Caco-2 (cell line): ENCODE results near the gene REX1BD. TPM values are rescaled to one million over a fixed set of nuclear protein-coding genes. Genes with fewer than 3 reads are reported as not detected.
A peak's percentile ranks its signal among the peaks of the same experiment; 100 is the strongest.

Experiments
- BruUV-seq: library from RNA; stranded (reverse); fragments of 400-500 nt; replicated peaks from 2 replicates; lab custom pipeline; 2021; lab: Mats Ljungman, UMichigan
- CTCF ChIA-PET: fragments of 300-600 bp; sonication (Branson Sonifier 250); formaldehyde crosslinking; loops from one replicate; lab custom pipeline; 2022; ENCODE audit warnings: antibody characterized with exemption; lab: Charles Lee
- POLR2A ChIA-PET: fragments of 300-600 bp; sonication (Branson Sonifier 250); formaldehyde crosslinking; loops from one replicate; lab custom pipeline; 2022; ENCODE audit warnings: antibody characterized with exemption; lab: Charles Lee
- DNase-seq, 2 experiments: peaks; one replicate each; pipeline versions ENCODE4 v3.0.0 to v3.0.0-alpha.2; 2020 to 2022
- H3K27me3 ChIP-seq: replicated peaks from 2 replicates; pipeline ENCODE4 v1.6.0; 2011; ENCODE audit warnings: low read length; ENCODE audit not compliant: control insufficient read depth, insufficient read depth
- H3K36me3 ChIP-seq: 2 replicates; pipeline ENCODE4 v1.5.1; 2011; ENCODE audit warnings: low read length; ENCODE audit not compliant: control insufficient read depth, insufficient read depth
- H3K4me1 ChIP-seq: fragments of 250-450 bp; sonication (Bioruptor Pico); 2 replicates; pipeline ENCODE4 v1.5.1; 2020; ENCODE audit warnings: mild to moderate bottlenecking
- H3K4me3 ChIP-seq: 2 replicates; pipeline ENCODE4 v1.5.1; 2011; ENCODE audit warnings: low read depth, mild to moderate bottlenecking, control low read depth, low read length
- H3K9me3 ChIP-seq: fragments of 250-450 bp; sonication (Bioruptor Pico); 2 replicates; pipeline ENCODE4 v1.5.1; 2020; ENCODE audit warnings: mild to moderate bottlenecking, moderate library complexity
- H3K27ac Mint-ChIP-seq: one replicate; pipeline ENCODE4 v1.8.0; 2022; ENCODE audit warnings: mixed read lengths; ENCODE audit not compliant: unreplicated experiment
- H3K27me3 Mint-ChIP-seq: one replicate; pipeline ENCODE4 v1.8.0; 2022; ENCODE audit warnings: mixed read lengths; ENCODE audit not compliant: insufficient read depth, unreplicated experiment
- H3K36me3 Mint-ChIP-seq: one replicate; pipeline ENCODE4 v1.8.0; 2022; ENCODE audit warnings: mild to moderate bottlenecking, mixed read lengths; ENCODE audit not compliant: insufficient read depth, unreplicated experiment
- H3K4me1 Mint-ChIP-seq: one replicate; pipeline ENCODE4 v1.8.0; 2022; ENCODE audit warnings: low read depth, mixed read lengths; ENCODE audit not compliant: unreplicated experiment
- H3K4me3 Mint-ChIP-seq: one replicate; pipeline ENCODE4 v1.8.0; 2022; ENCODE audit warnings: mild to moderate bottlenecking, moderate library complexity, mixed read lengths; ENCODE audit not compliant: unreplicated experiment
- H3K9me3 Mint-ChIP-seq: one replicate; pipeline ENCODE4 v1.8.0; 2022; ENCODE audit warnings: mixed read lengths; ENCODE audit not compliant: unreplicated experiment
- CTCF ChIP-seq, 2 experiments: fragments of 200-600 bp in 1 of 2; IDR thresholded peaks; 1 replicate in 1 of 2; 2 replicates in 1 of 2; pipeline versions ENCODE4 v1.5.1 to v1.8.0; 2011 to 2022; ENCODE audit warnings: antibody characterized with exemption in 1 of 2, control low read depth in 1 of 2, inconsistent platforms in 1 of 2, low read depth in 1 of 2, low read length in 1 of 2, mild to moderate bottlenecking in 1 of 2, moderate library complexity in 1 of 2; ENCODE audit not compliant: insufficient read depth in 1 of 2, severe bottlenecking in 1 of 2, unreplicated experiment in 1 of 2
- intact Hi-C: fragments of 100-400 bp; cut with micrococcal nuclease; formaldehyde crosslinking; loops from one replicate; pipeline ENCODE4 v1.10.0; 2022; ENCODE audit not compliant: unreplicated experiment
- total RNA-seq: library from RNA; stranded (reverse); gene quantifications from 2 replicates; pipeline ENCODE4 v1.2.3, GENCODE V29; 2022

REX1BD gene
- total RNA-seq, 1 experiment from 2014 or later = 48.3 TPM

GRCh38 chr19:18566953-18567352, 21.6 kb upstream of the REX1BD start:
- Mint-ChIP-seq H3K9me3 (no peaks in the 10 kb centered on the region), H3K36me3 (peaks cover 63% of the 10 kb centered on the region), H3K4me1 (no peaks in the 10 kb centered on the region), H3K27ac (no peak overlapping the region), H3K4me3 (no peak overlapping the region), H3K27me3 (no peaks in the 10 kb centered on the region)
- intact Hi-C loops = no loop called here
- no peak for TF ChIP-seq CTCF (IDR thresholded peaks at IDR 0.05; ENCODE audit: insufficient read depth in 1 of 2, low read depth in 1 of 2, low read length in 1 of 2, severe bottlenecking in 1 of 2, unreplicated experiment in 1 of 2)
- Histone ChIP-seq H3K36me3 (peaks cover 2% of the 10 kb centered on the region), H3K27me3 (no peaks in the 10 kb centered on the region), H3K9me3 (no peaks in the 10 kb centered on the region), H3K4me3 (no peak overlapping the region), H3K4me1 (no peaks in the 10 kb centered on the region)
- CTCF ChIA-PET = no interaction called here
- POLR2A ChIA-PET = no interaction called here
- BruUV-seq = no TSS peak
- no peak for DNase-seq

- intact Hi-C loops = no loop called here
- no peak overlapping the region for H3K4me3 ChIP-seq
- H3K27me3 ChIP-seq = no peaks in the 10 kb centered on the region
- Mint-ChIP-seq H3K4me3 (no peak overlapping the region), H3K4me1 (peaks cover 11% of the 10 kb centered on the region), H3K36me3 (peaks cover 76% of the 10 kb centered on the region), H3K27ac (no peak overlapping the region), H3K9me3 (no peaks in the 10 kb centered on the region), H3K27me3 (no peaks in the 10 kb centered on the region)
- H3K4me1 ChIP-seq = peaks cover 8% of the 10 kb centered on the region; the same call in 1 of the 2 replicates
- no TSS peak for BruUV-seq
- CTCF ChIA-PET = interaction anchor here (0.6 kb wide), 1 partner anchor 391 kb away, joined by 4 read pairs; no protein-coding TSS in a partner anchor
- no peak for TF ChIP-seq CTCF (IDR thresholded peaks at IDR 0.05; ENCODE audit: insufficient read depth in 1 of 2, low read depth in 1 of 2, low read length in 1 of 2, severe bottlenecking in 1 of 2, unreplicated experiment in 1 of 2)
- H3K36me3 ChIP-seq = peaks cover 2% of the 10 kb centered on the region
- DNase-seq = no peak
- POLR2A ChIA-PET = no interaction called here
- no peaks in the 10 kb centered on the region for H3K9me3 ChIP-seq
These were observed 20.2 kb upstream of the REX1BD start for GRCh38 chr19:18568367-18568766.

GRCh38 chr19:18571564-18572344, 16.8 kb upstream of the REX1BD start, which contains the start of gene UBA52:
TSS of gene UBA52 (plus strand) at chr19:18571857. CDS start at chr19:18573301, 1,444 bp downstream.
- no peaks in the 10 kb centered on the region for H3K9me3 ChIP-seq
- POLR2A ChIA-PET = interaction anchor here (0.6 to 2.1 kb wide), 7 partner anchors 14 to 347 kb away, joined by 3 to 10 read pairs (median 4); partner anchors contain the start of genes COPE, DDX49, KXD1 and REX1BD
- H3K4me3 Mint-ChIP-seq = peak within 1 kb of the TSS; percentile 93
- no peaks in the 10 kb centered on the region for H3K27me3 Mint-ChIP-seq
- peak within 1 kb of the TSS; percentile 98 for H3K27ac Mint-ChIP-seq
- peaks cover 11% of the 10 kb centered on the region for H3K4me1 Mint-ChIP-seq
- peak within 1 kb of the TSS; percentile 98 for H3K4me3 ChIP-seq
- DNase-seq = peak; percentile 97 to 98
- TF ChIP-seq CTCF (IDR thresholded peaks at IDR 0.05; ENCODE audit: insufficient read depth in 1 of 2, low read depth in 1 of 2, low read length in 1 of 2, severe bottlenecking in 1 of 2, unreplicated experiment in 1 of 2) = no peak
- peaks cover 9% of the 10 kb centered on the region; the same call in 1 of the 2 replicates for H3K4me1 ChIP-seq
- H3K9me3 Mint-ChIP-seq = no peaks in the 10 kb centered on the region
- peaks cover 80% of the 10 kb centered on the region for H3K36me3 Mint-ChIP-seq
- CTCF ChIA-PET = interaction anchor here (0.7 to 2.0 kb wide), 8 partner anchors 11 to 275 kb away, joined by 3 to 17 read pairs (median 4); partner anchors contain the start of genes KXD1 and REX1BD
- no peaks in the 10 kb centered on the region for H3K27me3 ChIP-seq
- intact Hi-C loops = loop anchor here (1.0 to 5.0 kb wide), 2 partner anchors 14 to 49 kb away; partner anchors contain the start of genes ELL and KXD1
- H3K36me3 ChIP-seq = peaks cover 1% of the 10 kb centered on the region
- BruUV-seq = TSS peak; percentile 63
